ENCODE measurements around the gene DLGAP1.

DLGAP1 gene

GRCh38 chr18:3594760-3595368 is 860.2 kb downstream of the DLGAP1 start:
- ChIA-PET CTCF (interaction anchor here (0.5 to 5.3 kb wide), 27 partner anchors 8 to 1013 kb away, joined by 3 to 65 read pairs (median 4); no protein-coding TSS in a partner anchor), POLR2A (interaction anchor here (0.6 to 2.5 kb wide), 10 partner anchors 8 to 186 kb away, joined by 3 to 39 read pairs (median 9); partner anchors contain the start of gene TGIF1)
- H3K36me3 ChIP-seq (ENCODE audit: control insufficient read depth in 2 of 2, insufficient read depth in 1 of 2, low read length in 2 of 2), result no peaks in the 10 kb centered on the region
- peak overlapping the region; percentile 30 for H3K4me3 ChIP-seq (ENCODE audit: low read depth, low read length)
- no peaks in the 10 kb centered on the region for H3K9me3 ChIP-seq (ENCODE audit: control insufficient read depth, insufficient read depth, low read depth, low read length)
- no peak for TF ChIP-seq ZNF280D (tag by site-specific recombination; IDR thresholded peaks at IDR 0.05)
- TF ChIP-seq ZNF692 (tag by site-specific recombination; IDR thresholded peaks at IDR 0.05), result no peak
- TF ChIP-seq ZNF621 (tag by site-specific recombination; IDR thresholded peaks at IDR 0.05), result no peak
- H3K4me1 ChIP-seq (ENCODE audit: control insufficient read depth, insufficient read depth, low read length), result peaks cover 23% of the 10 kb centered on the region
- H3K27ac ChIP-seq (ENCODE audit: extremely low read depth, low read depth, low read length), result peak overlapping the region; percentile 81

GRCh38 chr18:3593904-3594759 is 861.0 kb downstream of the DLGAP1 start:
- Histone ChIP-seq H3K4me1 (ENCODE audit: control insufficient read depth, insufficient read depth, low read length) (peaks cover 23% of the 10 kb centered on the region), H3K36me3 (ENCODE audit: control insufficient read depth in 2 of 2, insufficient read depth in 1 of 2, low read length in 2 of 2) (no peaks in the 10 kb centered on the region), H3K9me3 (ENCODE audit: control insufficient read depth, insufficient read depth, low read depth, low read length) (no peaks in the 10 kb centered on the region), H3K4me3 (ENCODE audit: low read depth, low read length) (peak overlapping the region; percentile 39), H3K27ac (ENCODE audit: extremely low read depth, low read depth, low read length) (peak overlapping the region; percentile 97)
- CTCF ChIA-PET, result interaction anchor here (0.5 to 5.3 kb wide), 37 partner anchors 9 to 1466 kb away, joined by 3 to 65 read pairs (median 4); no protein-coding TSS in a partner anchor
- POLR2A ChIA-PET, result interaction anchor here (0.7 to 2.5 kb wide), 26 partner anchors 8 to 463 kb away, joined by 3 to 39 read pairs (median 5); partner anchors contain the start of gene TGIF1
- TF ChIP-seq ZNF558 (tag by site-specific recombination; IDR thresholded peaks at IDR 0.05) (0 out of 2 replicates have a peak, but pooled peaks have one; percentile 30), PATZ1 (tag by site-specific recombination; IDR thresholded peaks at IDR 0.05) (peak; percentile 88), CTCF (tag by site-specific recombination; IDR thresholded peaks at IDR 0.05) (peak; percentile 58), ZNF239 (tag by site-specific recombination; IDR thresholded peaks at IDR 0.05) (no peak), ZFP41 (tag by site-specific recombination; IDR thresholded peaks at IDR 0.05; ENCODE audit: borderline replicate concordance) (no peak), ZNF580 (tag by site-specific recombination; IDR thresholded peaks at IDR 0.05) (no peak; the same call in 1 of the 2 replicates), ZNF26 (tag by site-specific recombination; IDR thresholded peaks at IDR 0.05) (no peak), ZNF48 (tag by site-specific recombination; IDR thresholded peaks at IDR 0.05) (no peak), ZNF211 (tag by site-specific recombination; IDR thresholded peaks at IDR 0.05; ENCODE audit: low read depth) (no peak), KLF7 (tag by site-specific recombination; IDR thresholded peaks at IDR 0.05; ENCODE audit: borderline replicate concordance) (peak; percentile 49; the same call in 1 of the 2 replicates), ZNF639 (tag by site-specific recombination; IDR thresholded peaks at IDR 0.05) (peak; percentile 31; the same call in 1 of the 2 replicates), ZNF19 (tag by site-specific recombination; IDR thresholded peaks at IDR 0.05; ENCODE audit: low read depth) (no peak), ZBTB48 (tag by site-specific recombination; IDR thresholded peaks at IDR 0.05) (no peak; the same call in 1 of the 2 replicates), GLI2 (tag by site-specific recombination; IDR thresholded peaks at IDR 0.05; ENCODE audit: borderline replicate concordance, low read depth) (no peak), ZNF843 (tag by site-specific recombination; IDR thresholded peaks at IDR 0.05) (no peak)
